HepG2 (cell line): ENCODE data around the gene ALPL. TPM values are rescaled to one million over a fixed set of nuclear protein-coding genes. Genes with fewer than 3 reads are reported as not detected.

Source experiments
- ATAC-seq: fragments of 200-7000 bp; cut with Tn5 transposase; 3 replicates; pipeline ENCODE4 v1.9.1; 2020; ENCODE audit warnings: mild to moderate bottlenecking, moderate library complexity
- BruUV-seq: library from RNA; stranded (reverse); fragments of 400-500 nt; replicated peaks from 2 replicates; lab custom pipeline; 2021; lab: Mats Ljungman, UMichigan
- CTCF ChIA-PET: fragments of 300-600 bp; formaldehyde crosslinking; extraction: SDS; loops from one replicate; lab custom pipeline; 2021; ENCODE audit warnings: low total read pairs, inconsistent platforms, low intra/inter-chr PET ratio; lab: Yijun Ruan, JAX
- POLR2A ChIA-PET: fragments of 350-600 bp; sonication (Branson Sonifier 250); formaldehyde crosslinking; loops from one replicate; lab custom pipeline; 2020; ENCODE audit warnings: antibody characterized with exemption, inconsistent platforms; lab: Yijun Ruan, JAX
- DNase-seq: peaks from one replicate; pipeline ENCODE4 v3.0.0-alpha.2; 2015; ENCODE audit warnings: low spot score
- FAIRE-seq: peaks from 3 replicates; lab custom pipeline; 2011; peaks lifted over from hg19 to GRCh38; lab: Jason Lieb, UNC
- H2AFZ ChIP-seq: one replicate; pipeline ENCODE4 v1.6.1; 2011; ENCODE audit warnings: low read length, inconsistent platforms
- H3K27ac ChIP-seq: fragments of 300-600 bp; 3 replicates; pipeline ENCODE4 v1.8.0; 2011; ENCODE audit warnings: mixed run types, mild to moderate bottlenecking, mixed read lengths, low read length, inconsistent platforms; ENCODE audit not compliant: insufficient read depth; ENCODE audit errors: extremely low read length
- H3K27me3 ChIP-seq, 2 experiments: fragments of 200-600 bp in 1 of 2; 2 replicates in 1 of 2; 3 replicates in 1 of 2; pipeline versions ENCODE4 v1.6.0 to v1.8.0; 2011; ENCODE audit warnings: low read length in 2 of 2, mild to moderate bottlenecking in 2 of 2, moderate library complexity in 2 of 2, inconsistent platforms in 1 of 2; ENCODE audit not compliant: insufficient read depth in 2 of 2, control insufficient read depth in 1 of 2
- H3K36me3 ChIP-seq, 2 experiments: fragments of 200-600 bp in 1 of 2; replicated peaks in 1 of 2; 2 replicates in 1 of 2; 3 replicates in 1 of 2; pipeline versions ENCODE4 v1.5.1 to v1.8.0; 2011; ENCODE audit warnings: low read length in 2 of 2, inconsistent platforms in 1 of 2; ENCODE audit not compliant: insufficient read depth in 2 of 2, control insufficient read depth in 1 of 2
- H3K4me1 ChIP-seq: 2 replicates; pipeline ENCODE4 v1.5.1; 2012; ENCODE audit warnings: low read length, inconsistent platforms; ENCODE audit not compliant: insufficient read depth
- H3K4me2 ChIP-seq: 2 replicates; pipeline ENCODE4 v1.6.0; 2011; ENCODE audit warnings: low read depth, low read length, inconsistent platforms
- H3K4me3 ChIP-seq, 3 experiments: fragments of 200-600 bp in 1 of 3; sonication (generic), shearing (Covaris generic) in 1 of 3; replicated peaks in 1 of 3; 2 replicates each; pipeline ENCODE4 v1.5.1; 2011 to 2016; ENCODE audit warnings: low read length in 3 of 3, inconsistent platforms in 2 of 3, low read depth in 2 of 3, mild to moderate bottlenecking in 2 of 3, control low read depth in 1 of 3, mixed read lengths in 1 of 3; ENCODE audit not compliant: insufficient read depth in 1 of 3
- H3K79me2 ChIP-seq: one replicate; pipeline ENCODE4 v1.6.1; 2011; ENCODE audit warnings: low read length, inconsistent platforms; ENCODE audit not compliant: insufficient read depth
- H3K9ac ChIP-seq: 2 replicates; pipeline ENCODE4 v1.6.0; 2011; ENCODE audit warnings: mild to moderate bottlenecking, low read depth, low read length, inconsistent platforms; ENCODE audit not compliant: insufficient read depth
- H3K9me3 ChIP-seq: 2 replicates; pipeline ENCODE4 v1.5.1; 2012; ENCODE audit warnings: mild to moderate bottlenecking, low read length
- H4K20me1 ChIP-seq: 2 replicates; pipeline ENCODE4 v1.6.0; 2011; ENCODE audit warnings: inconsistent platforms, mild to moderate bottlenecking, low read length, moderate library complexity; ENCODE audit not compliant: insufficient read depth
- HOXD1 ChIP-seq: sonication (generic); formaldehyde crosslinking; IDR thresholded peaks from 2 replicates; pipeline ENCODE4 v1.5.0; 2020; ENCODE audit warnings: missing genetic modification reagents
- JUNB ChIP-seq: sonication (generic); formaldehyde crosslinking; IDR thresholded peaks from 2 replicates; pipeline ENCODE4 v1.8.0; 2022; ENCODE audit warnings: missing genetic modification reagents, mild to moderate bottlenecking, borderline replicate concordance
- MTF2 ChIP-seq: sonication (generic); formaldehyde crosslinking; IDR thresholded peaks from 2 replicates; pipeline ENCODE4 v1.5.0; 2020; ENCODE audit warnings: missing genetic modification reagents, borderline replicate concordance
- TBL1XR1 ChIP-seq: fragments of 150-350 bp; IDR thresholded peaks from 2 replicates; pipeline ENCODE4 v1.6.1; 2014; ENCODE audit warnings: borderline replicate concordance, low read length; ENCODE audit not compliant: partially characterized antibody
- ZNF350 ChIP-seq: sonication (generic); formaldehyde crosslinking; IDR thresholded peaks from 2 replicates; pipeline ENCODE4 v1.4.0; 2020; ENCODE audit warnings: mild to moderate bottlenecking, low read depth, missing genetic modification reagents, borderline replicate concordance
- WGBS: methylation state at CpG from one replicate; pipeline ENCODE4 v1.1.6; 2017; ENCODE audit warnings: low lambda C conversion rate; 5-methylcytosine and 5-hydroxymethylcytosine counted together
- in situ Hi-C: cut with HindIII; loops from 2 replicates; pipeline ENCODE4 v1.10.0; 2017; ENCODE audit warnings: low pct_unique_long_range_greater_than_20kb; ENCODE audit not compliant: extremely low pct_ligation_motif_present
- intact Hi-C: fragments of 100-400 bp; cut with micrococcal nuclease; formaldehyde crosslinking; loops from one replicate; pipeline ENCODE4 v1.10.0; 2022; ENCODE audit not compliant: unreplicated experiment
- polyA plus RNA-seq, 8 experiments: library from polyadenylated mRNA; depleted of rRNA in 3 of 8; stranded (reverse) in 7 of 8; unstranded in 1 of 8; fragments of >200 nt; fragmentation: Illumina TruSeq in 4 of 8; extraction: Trizol in 4 of 8; gene quantifications; 2 replicates each; pipeline versions ENCODE4 v1.2.1 to v1.2.3, GENCODE V29; 2011 to 2016; ENCODE audit warnings: low read depth in 4 of 8, missing spikeins in 1 of 8, mixed read lengths in 1 of 8; ENCODE audit not compliant: insufficient read depth in 1 of 8
- total RNA-seq, 5 experiments: library from RNA; depleted of rRNA; stranded (reverse); fragments of >200 nt; fragmentation: Illumina TruSeq; extraction: Trizol; gene quantifications; 2 replicates each; pipeline ENCODE4 v1.2.3, GENCODE V29; 2016; ENCODE audit warnings: low read depth in 1 of 5
- TF ChIP-seq, protein P1 (sequence below): sonication (generic); formaldehyde crosslinking; IDR thresholded peaks from 2 replicates; pipeline ENCODE4 v1.5.1; 2020; ENCODE audit warnings: missing genetic modification reagents, mild to moderate bottlenecking, borderline replicate concordance

The ALPL gene
- total and polyA plus RNA-seq, 2 of the 13 experiments (the other 11 are each of a cell fraction or from before 2014, with no cell fraction given): 0.12 TPM; not detected in 1

- ChIA-PET CTCF (no interaction called here), POLR2A (no interaction called here)
- peaks cover 0 to 3% of the 10 kb centered on the region in 2 experiments; a peak in 1 of 5 replicates for H3K27me3 ChIP-seq
- no peaks in the 10 kb centered on the region for H3K36me3 ChIP-seq
- no TSS peak for BruUV-seq
- no peak for FAIRE-seq
- no peaks in the 10 kb centered on the region for H3K79me2 ChIP-seq
- no peak for DNase-seq
- TF ChIP-seq HOXD1 (CRISPR knock-in tag) (no peak), TBL1XR1 (no peak), JUNB (CRISPR knock-in tag) (no peak), MTF2 (no peak), ZNF350 (no peak)
- TF ChIP-seq, protein P1, sequence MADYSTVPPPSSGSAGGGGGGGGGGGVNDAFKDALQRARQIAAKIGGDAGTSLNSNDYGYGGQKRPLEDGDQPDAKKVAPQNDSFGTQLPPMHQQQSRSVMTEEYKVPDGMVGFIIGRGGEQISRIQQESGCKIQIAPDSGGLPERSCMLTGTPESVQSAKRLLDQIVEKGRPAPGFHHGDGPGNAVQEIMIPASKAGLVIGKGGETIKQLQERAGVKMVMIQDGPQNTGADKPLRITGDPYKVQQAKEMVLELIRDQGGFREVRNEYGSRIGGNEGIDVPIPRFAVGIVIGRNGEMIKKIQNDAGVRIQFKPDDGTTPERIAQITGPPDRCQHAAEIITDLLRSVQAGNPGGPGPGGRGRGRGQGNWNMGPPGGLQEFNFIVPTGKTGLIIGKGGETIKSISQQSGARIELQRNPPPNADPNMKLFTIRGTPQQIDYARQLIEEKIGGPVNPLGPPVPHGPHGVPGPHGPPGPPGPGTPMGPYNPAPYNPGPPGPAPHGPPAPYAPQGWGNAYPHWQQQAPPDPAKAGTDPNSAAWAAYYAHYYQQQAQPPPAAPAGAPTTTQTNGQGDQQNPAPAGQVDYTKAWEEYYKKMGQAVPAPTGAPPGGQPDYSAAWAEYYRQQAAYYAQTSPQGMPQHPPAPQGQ (CRISPR knock-in tag): no peak
- TF ChIP-seq, all 625 proteins: peak for 0
- 45% methylated on average over 5 of the region's 7 CpGs for WGBS
- ATAC-seq: no peak
- Histone ChIP-seq H4K20me1 (no peaks in the 10 kb centered on the region), H3K4me1 (peaks cover 15% of the 10 kb centered on the region), H3K9ac (no peak overlapping the region), H2AFZ (no peak overlapping the region), H3K4me2 (no peak overlapping the region), H3K4me3 (no peak overlapping the region), H3K9me3 (no peaks in the 10 kb centered on the region), H3K27ac (no peak overlapping the region)
- in situ Hi-C loops: loop anchor here (25.0 kb wide), 1 partner anchor 258 kb away; no protein-coding TSS in a partner anchor
- intact Hi-C loops: loop anchor here (10.0 kb wide), 1 partner anchor 261 kb away; no protein-coding TSS in a partner anchor
Observed at GRCh38 chr1:21495225-21495820, 13.9 kb upstream of the ALPL start.
